Measurements from ENCODE around the gene SMYD2.

Gene SMYD2

DNA sequence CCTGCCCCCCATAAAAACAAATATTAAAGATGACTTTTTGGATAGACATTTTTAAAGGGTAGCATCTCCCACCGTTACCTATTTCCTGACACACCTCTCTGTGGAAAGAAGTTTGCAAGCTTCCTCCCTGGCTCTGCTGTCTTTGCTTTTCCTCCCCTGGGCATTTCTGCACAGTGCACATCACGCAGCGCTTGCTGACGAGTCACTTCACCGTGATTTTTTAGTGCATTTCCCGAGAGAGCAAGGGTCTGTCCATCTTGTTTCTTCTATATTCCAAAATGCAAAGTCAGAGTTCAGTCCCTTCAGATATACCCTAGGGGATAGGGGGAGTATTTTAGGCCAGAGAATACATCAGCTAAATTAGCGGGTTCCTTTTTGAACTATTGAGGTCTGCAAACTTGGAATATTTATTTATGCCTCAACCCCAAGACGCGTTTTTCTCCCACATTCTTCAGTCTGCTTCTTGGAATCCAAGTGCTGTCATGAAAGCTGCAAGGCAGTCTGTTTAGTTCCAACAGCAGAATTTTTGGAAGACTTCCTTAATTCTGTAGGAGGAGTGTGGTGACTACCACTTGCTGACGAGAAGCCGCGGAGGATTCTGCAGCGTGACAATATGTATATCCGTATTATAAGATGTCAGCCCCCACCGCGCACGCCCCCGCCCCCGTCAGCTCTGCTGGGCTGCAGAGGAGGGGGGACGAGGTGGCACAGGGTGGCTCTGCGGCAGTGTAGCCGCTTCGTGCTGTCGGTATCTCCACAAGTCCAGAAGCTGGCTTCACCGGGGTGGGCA, 22.4 kb downstream of the SMYD2 start:
- DNase-seq = no peak

DNA sequence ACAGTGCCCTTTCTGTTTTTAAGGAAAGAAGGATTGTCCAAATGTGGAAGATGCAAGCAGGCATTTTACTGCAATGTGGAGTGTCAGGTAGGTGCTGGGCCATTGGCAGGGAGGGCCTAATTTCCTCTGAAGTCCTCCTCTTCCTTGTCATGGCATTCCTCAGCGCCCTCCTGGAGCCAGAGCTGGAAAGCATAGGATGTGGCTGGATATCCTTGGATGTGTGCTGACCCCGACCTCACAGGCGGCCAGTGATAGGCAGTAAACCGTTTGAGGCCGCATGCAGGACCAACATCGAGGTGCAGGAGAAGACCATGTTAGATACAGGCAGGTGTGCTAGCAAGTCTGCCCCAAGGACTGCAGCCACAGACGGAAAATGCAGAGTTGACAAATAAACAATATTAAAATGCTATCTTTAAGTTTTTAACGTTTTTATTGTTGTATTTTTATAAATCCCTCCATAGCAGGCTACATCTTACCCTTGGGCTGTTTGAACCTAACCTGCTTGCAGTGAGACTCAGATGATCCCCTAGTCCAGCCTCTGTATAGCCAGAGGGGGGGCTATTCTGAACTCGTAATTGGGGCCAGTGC, 24.3 kb downstream of the SMYD2 start:
- no peak for DNase-seq

DNA sequence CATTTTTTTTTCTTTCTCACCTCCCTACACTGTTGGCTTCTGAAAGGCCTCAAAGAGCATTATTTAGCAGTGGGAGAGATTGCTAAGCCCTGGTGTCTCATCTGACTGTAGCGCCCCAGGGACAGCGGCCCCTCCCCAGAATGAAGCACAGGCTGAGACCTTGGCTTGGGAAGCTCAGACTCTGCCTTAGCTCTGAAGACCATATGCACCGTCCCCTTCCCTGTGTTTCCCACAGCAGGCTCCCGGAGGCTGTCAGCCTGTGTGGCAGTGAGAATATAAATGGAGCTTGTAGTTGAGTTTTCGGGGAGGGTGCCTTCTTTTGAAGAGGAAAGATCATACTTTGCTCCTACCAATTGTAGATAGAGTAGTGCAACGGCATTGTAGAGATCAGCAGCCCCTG, 25.3 kb downstream of the SMYD2 start:
- no peak for DNase-seq

DNA sequence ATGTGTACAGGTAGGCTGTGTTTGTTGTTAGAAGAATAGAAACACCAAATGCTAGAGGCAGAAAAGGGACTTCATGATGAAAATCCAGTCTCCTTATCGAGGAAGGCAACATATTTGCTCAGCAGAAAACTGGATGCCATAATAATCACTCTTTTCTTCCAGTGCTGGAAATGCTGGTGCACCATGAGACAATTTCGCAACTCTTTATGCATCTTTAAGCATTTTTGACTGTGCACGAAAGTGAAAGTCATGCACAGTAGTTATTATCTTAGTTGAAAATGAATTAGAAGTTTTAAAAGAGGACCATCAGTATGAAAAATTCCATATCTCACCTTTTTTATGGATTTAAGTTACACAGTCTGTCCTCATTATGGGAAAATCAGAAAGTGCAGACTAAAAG, 29.1 kb downstream of the SMYD2 start:
- DNase-seq = no peak

DNA sequence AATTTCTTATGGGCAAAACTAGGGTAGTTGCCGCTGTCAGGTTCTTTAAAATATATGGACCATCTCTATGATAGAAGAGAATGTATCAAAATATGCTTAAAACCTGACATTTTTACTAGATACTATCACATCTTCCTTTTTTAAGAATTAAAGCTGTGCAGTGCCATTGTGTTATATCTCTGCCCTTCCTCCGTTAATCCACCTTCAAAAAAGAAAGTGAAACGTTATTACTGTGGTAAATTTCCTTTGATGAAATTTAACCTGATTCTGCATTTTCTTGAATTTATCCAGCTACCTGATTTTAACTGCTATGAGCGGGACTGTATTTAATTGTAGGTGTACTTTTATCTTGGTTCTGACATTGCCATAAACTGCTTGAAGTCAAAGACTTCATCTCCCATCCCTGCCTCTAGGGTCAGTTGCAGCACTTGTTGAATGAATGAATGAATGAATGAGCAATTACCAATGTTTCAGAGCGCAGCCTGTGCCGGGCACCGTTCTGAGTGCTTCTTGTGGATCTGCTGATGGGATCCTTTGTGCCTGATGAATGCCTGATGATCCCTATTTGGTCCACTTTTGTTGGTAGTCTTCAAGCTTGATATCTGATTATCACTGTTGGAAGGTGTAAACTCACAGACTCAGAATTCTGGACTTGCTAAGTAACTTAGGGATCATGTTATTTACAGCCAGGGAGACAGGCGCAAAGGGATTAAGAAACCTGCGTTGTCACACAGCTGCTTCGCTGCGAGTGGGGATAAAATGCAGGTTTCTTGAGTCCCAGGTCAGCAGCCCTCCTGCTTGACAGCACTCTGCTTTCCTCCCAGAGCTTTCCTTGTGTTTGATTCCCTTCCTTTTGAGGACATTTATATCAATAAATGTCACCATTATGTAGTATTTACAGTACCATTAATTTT, 30.1 kb downstream of the SMYD2 start:
- no peak for DNase-seq

DNA sequence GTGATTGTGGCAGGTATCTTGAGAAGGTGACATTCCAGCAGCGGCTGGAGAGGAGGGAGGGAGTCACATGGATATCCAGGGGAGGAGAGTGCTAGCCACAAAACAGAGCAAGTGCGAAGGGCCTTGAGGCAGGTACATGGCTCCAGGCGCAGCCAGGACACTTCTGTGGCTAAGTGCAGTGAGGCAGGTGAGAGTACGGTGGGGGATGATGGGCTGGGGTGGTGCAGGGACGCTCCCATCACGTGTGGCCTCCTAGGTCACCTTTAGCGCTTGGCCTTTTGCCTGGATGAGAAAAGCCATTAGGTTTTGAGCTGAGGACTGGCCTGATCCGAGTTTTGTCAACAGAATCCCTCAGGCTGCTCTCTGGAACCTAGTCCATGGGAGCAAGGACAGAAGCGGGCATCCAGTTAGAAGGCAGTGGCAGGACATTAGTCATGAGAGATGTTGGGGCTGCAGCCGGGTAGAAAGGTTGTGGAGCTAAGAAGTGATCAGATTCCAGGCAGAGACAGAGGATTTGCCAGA, 31.6 kb downstream of the SMYD2 start:
- DNase-seq = no peak

DNA sequence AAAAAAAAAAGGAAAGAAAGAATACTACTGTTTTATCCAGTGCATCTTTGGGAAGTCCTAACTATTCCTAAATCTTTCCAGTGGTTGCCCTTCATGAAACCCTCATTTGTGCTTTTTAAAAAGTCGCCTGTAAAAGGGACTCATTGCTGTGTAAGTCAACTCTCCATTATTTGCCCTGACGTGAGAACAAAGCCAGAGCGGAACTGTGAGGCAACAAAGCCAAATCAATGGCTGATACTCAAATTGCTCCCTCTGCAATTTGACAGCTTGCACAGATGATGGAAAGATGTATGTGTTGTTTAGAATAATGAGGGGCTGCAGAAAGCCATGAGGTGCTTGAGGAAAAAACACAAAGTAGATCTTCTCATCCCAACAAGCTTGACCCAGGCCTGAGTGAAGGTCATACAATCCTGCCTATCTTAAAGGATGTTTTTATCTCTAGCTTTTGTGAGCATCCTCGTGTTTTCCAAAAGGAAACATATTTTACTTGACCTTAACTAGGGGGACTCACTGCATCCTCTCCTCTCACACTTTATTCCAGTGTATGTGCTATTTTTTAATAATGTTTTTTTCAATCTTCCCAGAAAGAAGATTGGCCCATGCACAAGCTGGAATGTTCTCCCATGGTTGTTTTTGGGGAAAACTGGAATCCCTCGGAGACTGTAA, 33.4 kb downstream of the SMYD2 start:
- no peak for DNase-seq

DNA sequence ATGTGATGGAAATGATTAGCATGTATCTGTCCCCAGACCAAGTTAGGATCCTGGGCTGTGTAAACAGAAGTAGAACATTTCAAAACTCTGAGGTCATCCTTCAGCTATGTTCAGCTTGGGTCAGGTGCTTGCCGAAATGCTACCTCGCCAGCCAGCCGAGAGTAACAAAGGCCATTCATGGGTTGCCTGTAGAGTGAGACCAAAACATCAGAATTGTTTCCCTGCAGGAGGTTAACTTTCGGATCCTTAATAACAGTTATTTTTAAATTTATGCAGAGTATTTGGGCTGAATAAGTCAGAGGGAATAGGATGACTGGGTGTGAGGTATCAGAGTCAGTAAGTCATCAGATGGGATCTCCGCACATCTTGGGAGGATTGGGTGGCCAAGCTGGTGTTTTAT, 35.6 kb downstream of the SMYD2 start:
- DNase-seq = no peak

DNA sequence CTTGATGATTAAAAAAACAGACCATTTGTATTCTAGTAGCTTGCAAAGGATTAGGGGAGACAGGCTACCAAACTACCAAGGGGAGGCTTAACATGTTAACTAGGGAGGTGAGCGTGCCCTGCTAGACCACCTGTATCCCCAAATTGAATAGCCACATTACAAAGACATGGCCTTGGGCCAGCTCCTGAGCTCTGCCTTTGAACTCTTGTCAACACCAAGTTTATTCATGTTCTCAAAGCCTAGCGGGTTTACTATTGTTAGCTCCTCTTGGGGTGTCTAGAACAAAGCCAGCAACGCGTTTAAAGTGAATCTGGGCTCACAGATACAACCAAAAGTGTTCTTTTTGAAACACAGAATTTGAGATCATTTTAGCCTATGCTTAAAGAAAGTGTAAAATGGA, 36.3 kb downstream of the SMYD2 start:
- no peak for DNase-seq

DNA sequence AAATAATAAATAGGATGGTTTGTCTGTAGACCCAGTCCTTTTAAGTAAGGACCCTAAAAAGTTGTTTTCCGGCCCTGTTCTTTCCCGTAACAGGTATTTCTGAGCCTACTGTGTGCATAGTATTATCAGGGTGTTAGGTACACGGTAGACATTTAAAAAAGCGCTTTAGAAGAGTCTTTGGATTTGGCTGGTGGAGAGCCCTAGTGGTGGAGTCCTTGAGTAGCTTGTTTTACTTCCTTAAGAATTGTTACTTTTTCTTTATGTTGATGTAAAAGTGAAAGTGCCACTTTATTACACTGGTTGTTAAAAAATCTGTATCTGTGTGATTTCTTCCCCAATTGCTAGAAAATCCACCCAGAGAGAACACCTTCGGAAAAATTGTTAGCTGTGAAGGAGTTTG, 36.8 kb downstream of the SMYD2 start:
- DNase-seq = no peak

DNA sequence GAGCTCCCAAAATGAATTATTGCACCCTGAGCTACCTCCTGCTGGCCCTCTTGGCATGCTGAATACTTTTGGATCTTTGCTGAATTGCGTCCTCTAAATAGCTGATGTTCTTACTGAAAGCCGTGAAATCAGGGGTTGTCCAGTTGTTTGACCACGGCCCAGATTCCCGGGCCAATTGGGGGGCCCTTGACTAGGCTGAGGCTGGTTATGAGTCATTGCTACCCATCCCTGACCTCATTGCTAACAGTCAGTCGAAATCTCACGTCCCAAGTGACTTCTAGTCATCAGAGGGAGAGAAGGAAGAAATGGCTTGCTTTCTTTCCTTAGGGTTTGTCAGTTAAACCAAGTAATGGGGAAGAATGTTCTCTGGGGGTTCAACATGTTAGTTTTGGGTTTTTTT, 37.4 kb downstream of the SMYD2 start:
- no peak for DNase-seq

DNA sequence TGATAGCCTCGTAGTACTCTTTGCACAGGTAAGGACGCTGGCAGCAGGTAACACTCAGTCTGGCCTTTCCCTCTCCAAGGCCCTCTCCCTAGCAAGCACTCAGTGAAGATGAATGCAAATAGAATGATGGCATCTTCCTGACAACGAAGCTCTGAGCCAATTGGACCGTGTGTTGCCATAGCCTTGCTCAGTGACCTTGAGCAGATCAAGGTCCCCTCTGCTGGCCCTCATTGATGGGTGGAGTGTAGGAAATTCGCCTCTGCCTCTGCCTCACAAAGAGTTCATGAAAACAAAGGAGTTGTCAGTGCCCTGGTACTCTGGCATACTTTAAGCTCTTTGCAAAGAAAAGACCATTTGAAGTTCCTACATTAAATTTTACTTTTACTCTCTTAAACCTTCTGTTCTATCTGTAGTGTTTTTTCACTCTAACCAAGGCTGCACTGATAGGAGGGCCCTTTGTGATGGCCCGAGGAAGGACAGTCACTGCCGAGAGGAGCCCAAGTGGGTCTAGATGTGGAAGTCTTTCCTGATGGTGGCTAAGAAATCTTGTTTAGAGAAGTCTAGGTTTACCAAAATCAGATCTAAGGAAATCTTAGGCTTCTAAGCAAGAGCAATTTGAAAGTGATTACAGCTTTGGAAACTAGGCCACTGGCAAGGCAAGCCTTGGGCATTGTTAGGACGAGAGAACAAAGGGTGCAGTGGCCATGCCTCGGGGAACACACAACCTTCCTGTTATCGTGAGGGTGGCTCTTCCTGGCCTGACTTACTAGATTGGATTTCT, 38.2 kb downstream of the SMYD2 start:
- DNase-seq = no peak

DNA sequence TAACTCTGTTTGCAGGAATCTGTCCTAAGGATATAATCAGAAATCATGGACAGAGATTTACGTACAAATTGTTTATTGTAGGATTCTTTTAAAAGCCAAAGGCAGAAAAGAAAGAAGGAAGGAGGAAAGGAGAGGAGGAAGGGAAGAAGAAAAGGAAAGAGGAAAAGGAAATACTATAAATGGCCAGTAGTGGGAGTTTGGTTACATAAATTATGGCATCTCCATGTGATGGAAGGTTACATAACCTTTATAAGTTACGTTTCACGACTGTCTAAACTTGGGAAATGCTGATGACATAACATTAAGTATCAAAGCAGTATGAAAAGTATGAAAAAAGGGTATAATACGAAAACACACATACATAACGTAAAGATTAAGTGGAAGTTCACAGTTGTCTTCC, 39.0 kb downstream of the SMYD2 start:
- no peak for DNase-seq

DNA sequence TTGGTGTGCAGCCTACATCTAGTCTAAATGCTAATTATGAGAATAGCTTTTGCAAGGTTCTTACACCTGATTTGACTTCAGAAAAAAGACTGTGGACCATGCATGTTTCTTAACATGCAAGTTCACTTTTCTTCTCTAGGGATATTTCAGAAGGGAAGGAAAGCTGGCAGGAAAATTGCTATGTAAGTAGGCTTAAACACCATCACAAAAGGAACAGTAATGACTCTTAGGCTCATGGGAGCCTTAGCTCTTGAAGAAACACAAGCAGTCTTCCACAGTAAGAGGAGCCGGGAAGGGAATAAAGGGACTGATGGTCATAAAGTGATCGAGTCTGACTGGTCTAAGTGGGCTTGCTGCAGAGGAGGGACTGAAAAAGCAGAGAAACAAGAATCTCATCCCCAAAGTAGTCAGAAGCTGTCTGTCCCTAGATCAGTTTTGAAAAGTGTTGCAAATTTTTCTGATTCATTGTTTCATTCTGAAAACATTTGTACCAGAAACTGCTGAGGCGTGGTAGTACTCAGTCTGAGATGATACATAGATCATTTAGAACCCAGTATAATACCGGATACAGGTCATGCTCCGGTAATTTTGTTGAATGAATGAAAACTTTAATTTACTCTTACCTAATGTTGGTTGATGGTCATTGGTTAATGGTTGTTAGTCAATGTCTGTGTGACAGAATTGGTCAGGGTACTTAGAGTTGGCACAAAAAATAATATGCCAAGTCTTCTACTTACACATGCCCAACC, 40.9 kb downstream of the SMYD2 start:
- no peak for DNase-seq

DNA sequence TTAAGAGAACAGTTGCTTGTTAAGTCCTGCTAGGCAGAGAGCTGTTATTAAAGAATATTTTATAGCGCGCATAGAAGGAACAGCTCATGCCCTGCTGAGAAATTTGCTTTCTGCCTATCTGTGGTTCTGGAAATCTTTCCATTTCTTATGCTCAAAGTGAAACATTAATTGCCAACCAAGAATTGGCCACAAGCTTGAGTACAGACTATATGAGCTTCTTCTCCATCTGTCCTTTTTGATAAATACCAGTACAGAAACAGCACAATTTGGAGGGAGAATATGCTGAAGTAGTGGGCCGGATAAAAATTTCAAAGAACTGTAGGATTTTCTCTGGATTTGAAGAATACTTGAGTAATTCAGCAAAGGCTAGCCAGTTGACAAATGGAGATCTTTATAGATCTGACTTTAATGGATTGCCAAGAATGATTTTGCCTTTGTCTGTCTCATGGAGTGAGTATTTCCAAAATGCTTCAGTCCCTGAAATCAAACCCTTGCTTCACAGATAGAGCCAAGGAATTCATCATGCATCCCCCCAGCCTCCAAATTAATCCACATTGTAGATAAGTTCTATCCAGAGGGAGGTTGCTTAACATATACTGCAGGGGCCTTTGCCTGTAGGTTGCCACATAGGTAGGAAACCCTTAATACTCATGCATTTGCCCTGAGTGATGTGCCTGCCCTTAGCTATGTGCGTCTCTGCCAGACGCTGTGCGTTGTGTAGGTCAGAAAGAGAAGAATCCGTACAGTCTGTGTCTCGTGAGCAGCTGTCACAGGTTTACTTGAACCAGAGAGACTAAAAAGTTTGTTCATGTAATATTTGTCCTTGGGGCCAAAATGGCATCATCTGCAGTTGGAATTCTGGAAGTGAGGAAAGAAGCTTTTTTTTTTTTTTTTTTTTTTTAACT, 44.2 kb downstream of the SMYD2 start:
- DNase-seq = no peak

DNA sequence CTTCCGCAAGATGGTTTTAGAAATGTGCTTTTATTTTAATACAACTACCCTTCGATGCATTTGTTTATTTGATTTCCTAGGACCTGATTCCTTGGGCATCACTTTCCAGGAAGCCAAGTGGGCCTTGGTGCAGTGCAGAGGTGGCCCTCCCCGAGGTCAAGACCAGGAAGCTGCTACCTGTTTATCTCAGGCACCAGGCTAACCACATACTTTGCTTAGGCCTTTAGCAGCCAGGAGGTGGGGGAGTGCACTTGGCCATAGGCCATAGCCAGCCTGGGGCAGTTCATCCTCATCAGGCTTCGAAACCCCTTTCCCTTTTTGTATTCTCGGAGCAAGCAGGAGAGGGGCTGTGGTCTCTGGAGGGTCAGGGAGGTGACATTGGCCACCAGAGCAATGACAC, 45.4 kb downstream of the SMYD2 start:
- DNase-seq = no peak

DNA sequence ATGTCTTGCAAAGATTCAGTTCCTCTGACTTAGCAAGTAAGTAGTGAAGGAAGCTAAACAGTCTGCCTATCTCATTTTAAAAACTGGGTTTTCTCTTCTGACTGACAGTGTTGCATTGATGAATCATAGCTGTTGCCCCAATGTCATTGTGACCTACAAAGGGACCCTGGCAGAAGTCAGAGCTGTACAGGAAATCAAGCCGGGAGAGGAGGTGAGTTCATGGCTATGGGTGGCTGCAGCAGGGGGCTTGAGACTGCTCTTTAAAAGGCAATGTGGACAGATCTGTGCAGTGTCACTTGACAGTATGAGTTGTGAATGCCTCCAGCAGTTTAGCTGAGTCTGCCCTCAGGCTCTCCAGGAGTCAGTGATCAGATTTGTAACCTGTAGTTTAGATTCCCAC, 46.6 kb downstream of the SMYD2 start:
- no peak for DNase-seq

DNA sequence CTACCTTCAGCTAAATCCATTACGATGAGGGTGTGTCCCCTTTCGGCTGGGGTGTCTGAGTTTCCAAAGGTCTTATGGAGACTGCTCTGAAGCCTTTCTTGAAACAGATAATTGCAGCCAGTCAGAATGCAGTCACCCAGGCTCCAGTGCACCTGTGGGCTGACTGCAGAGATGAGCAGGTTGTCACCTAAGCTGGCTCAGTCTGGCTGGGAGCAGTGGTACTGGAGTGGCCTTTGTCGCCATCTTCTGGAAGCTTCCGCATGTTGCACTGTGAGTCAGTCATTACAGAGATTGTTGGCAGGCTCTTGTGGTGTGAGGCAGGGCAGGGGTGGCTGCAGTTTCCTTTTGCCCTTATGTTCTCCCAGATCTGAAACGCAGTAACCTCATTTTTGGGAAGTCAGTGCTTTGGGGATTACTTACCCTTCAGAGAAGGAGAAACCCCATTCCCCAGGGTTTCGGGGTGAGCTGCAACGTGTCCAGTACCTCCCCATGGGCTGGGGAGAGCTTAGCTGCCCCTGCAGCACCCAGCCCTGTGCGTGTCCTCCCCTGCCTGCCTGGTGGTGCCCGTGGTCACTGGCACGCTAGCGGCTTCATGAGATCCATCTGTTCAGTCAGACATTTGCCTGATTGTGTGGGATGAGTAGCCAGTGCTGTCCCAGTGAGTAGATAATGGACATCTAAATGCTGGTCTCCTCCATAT, 48.0 kb downstream of the SMYD2 start:
- peak; percentile 76 for DNase-seq

DNA sequence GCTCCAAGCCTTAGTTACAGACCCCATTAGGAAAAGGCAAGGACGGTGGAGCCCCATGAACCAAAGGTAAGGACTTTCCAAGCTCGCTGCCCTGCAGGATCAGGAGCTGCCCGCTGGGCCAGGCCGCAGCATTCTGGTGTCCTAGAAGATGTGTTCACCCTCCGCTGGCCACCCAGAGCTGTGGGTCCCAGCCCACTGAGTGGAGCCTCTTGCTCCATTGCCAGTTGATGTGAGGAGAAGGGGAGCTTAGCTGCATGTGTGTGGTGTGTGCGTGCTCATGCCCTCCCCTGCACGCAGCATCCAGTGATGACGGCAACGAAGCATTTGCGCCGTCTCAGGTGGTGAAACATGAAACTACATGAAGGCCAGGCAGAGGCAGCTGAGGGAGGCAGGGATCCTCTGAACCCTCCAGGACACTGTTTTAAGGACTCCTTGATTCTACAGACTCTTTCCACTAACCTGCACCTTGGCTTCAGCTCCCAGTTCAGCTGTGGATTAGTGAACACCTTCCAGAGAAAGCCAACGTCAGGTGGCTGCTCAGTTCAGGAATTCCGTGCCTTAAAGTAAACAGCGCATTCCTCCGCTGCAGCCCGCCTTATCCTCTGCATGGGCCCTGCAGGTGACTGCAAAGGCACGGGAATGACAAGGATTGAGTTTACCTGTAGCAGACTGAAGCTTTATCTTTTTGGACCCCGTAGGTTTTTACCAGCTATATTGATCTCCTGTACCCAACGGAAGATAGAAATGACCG, 48.7 kb downstream of the SMYD2 start:
- DNase-seq = no peak
